Left kidney (tissue), 8 donors: ENCODE measurements around the gene OR4D11. TPM values are rescaled to one million over a fixed set of nuclear protein-coding genes. Genes with fewer than 3 reads are reported as not detected.
"Not testable (repeated sequence)": the region's sequence is repeated elsewhere in the genome, so short reads cannot be mapped to it uniquely, and the experiment has no call there.

Experiments used
- DNase-seq: peaks from one replicate; pipeline ENCODE4 v3.0.0-alpha.2; 2013
- long read RNA-seq, 8 donors: transcript quantifications; one replicate each; lab custom pipeline, GENCODE V29; 2026
- polyA plus RNA-seq: library from polyadenylated mRNA; unstranded; fragments of 120-200 nt; gene quantifications from one replicate; pipeline ENCODE4 v1.2.1, GENCODE V29; 2013; ENCODE audit not compliant: insufficient read length

OR4D11 gene
- not detected for polyA plus RNA-seq
- long read RNA-seq, donor 1 = 0 reads
- long read RNA-seq, donor 2 = 0 reads
- long read RNA-seq, donor 3 = 0 reads
- long read RNA-seq, donor 4 = 0 reads
- long read RNA-seq, donor 5 = 0 reads
- long read RNA-seq, donor 6 = 0 reads
- long read RNA-seq, donor 7 = 0 reads
- long read RNA-seq, donor 8 = 0 reads

- DNase-seq = no peak
Observed at GRCh38 chr11:59503276-59503675, at the start of gene OR4D11. Gene OR4D11 (plus strand): TSS chr11:59503576. CDS start chr11:59503576, 0 bp downstream.

GRCh38 chr11:59456661-59457060, 46.7 kb upstream of the OR4D11 start, which contains the start of gene OR4D6:
Gene OR4D6 (plus strand): TSS chr11:59456961. CDS start chr11:59456961, 0 bp downstream.
- no peak for DNase-seq

DNA sequence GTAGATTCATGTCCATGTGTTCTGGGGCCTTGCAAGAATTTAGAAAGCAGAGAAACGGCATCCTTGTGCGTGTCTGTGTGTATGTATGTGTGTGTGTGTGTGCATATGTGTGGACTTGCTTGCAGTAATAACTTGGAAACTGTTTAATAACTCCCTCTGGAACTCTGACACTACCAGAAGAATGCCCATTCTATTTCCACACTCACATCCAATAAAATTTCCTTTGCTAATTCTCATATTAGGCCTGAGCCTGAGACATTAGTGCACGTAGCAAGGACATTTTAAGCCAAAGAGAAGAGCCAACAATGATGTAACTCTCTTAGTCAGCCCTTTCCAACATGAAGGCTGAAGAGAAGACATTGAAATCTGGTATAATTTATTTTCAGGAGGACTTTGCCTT, 43.5 kb upstream of the OR4D11 start:
- no peak for DNase-seq

DNA sequence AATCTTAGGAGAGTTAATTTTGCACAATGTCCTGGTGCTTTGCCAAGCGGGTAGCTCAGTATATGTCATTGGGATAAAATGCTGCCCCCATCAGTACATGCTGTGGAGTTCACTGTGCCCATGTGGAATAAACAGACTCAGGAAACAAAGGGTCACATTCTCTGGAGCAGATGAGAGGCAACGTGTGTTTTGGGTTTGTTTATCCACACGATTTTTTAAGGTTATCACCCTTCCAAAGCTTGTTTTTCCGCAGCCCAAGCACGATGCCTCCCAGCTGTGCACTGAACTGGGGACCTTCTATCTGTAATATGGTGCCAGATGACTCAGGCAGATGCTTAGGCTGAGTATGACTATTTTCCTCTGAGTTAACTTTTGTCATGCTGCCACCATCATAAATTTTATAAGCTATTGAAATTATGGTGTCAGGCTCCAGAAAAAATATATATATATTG, 40.2 kb upstream of the OR4D11 start:
- peak; percentile 19 for DNase-seq

GRCh38 chr11:59473015-59473414, 30.4 kb upstream of the OR4D11 start, which contains the start of gene OR4D10:
Gene OR4D10 (plus strand): TSS chr11:59473315. CDS start chr11:59477430, 4,115 bp downstream.
- DNase-seq = no peak

DNA sequence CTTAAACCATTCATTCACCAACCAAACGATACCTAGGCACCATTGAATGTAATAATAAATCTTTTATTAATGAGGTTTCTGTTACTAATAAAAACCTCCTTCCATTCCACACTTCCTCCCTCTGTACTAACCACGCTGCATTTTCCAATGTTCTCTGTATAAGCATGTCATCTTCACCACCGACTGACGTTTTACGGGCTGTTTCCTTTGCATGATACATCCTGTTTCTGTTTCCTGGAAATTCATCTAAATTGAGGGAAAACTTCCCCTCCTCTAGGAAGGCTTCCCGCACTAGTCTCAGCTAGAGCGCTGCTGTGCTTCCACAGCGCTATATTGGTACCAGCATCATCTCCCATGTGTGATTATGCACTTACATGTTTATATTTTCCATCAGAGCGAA, 28.2 kb upstream of the OR4D11 start:
- DNase-seq = no peak

GRCh38 chr11:59479906-59480305, 23.5 kb upstream of the OR4D11 start:
- no peak for DNase-seq

DNA sequence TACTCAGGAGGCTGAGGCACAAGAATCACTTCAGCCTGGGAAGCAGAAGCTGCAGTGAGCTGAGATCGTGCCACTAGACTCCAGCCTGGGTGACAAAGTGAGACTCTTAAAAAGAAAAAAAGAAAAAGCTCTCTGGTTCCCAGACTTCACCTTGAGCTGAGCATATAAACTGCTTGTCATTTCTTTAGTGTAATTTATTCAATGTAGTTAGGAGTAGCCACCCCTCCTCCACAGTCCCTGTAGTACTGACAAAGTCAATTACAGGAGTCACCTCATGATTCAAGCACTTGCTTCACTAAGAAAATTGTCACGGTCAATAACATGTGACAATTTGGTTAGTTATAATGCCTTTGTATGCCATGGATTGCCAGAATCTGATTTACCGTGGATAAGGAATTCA, 23.0 kb upstream of the OR4D11 start:
- peak; percentile 1 for DNase-seq

- DNase-seq = no peak
Observed at GRCh38 chr11:59501931-59502330, 1.4 kb upstream of the OR4D11 start.

GRCh38 chr11:59510941-59511589, 7.7 kb downstream of the OR4D11 start, which contains the start of gene OR4D9:
Gene OR4D9 (plus strand): TSS chr11:59511539. CDS start chr11:59514913, 3,374 bp downstream.
- DNase-seq = no peak

DNA sequence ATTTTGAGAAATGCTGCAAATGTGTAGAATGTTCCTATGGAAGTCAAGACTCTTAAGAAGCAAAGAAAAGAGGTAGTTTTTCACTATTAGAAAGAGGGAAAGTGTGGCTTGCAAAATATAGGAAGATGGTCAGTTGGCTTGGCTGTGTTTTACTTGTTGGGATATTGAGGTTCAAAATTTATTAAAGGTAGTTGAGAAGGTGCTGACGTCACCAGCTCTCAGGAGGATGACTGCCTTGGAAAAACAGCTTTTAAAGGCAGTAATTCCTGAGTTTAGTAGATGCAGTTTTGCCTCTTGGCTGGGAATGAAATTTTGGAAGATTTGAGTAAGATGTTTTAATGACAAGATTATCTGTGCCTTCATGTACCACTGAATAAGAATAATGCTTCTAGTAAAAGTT, 8.3 kb downstream of the OR4D11 start:
- DNase-seq = no peak

GRCh38 chr11:59520139-59520538, 16.8 kb downstream of the OR4D11 start:
- not testable (repeated sequence) for DNase-seq

DNA sequence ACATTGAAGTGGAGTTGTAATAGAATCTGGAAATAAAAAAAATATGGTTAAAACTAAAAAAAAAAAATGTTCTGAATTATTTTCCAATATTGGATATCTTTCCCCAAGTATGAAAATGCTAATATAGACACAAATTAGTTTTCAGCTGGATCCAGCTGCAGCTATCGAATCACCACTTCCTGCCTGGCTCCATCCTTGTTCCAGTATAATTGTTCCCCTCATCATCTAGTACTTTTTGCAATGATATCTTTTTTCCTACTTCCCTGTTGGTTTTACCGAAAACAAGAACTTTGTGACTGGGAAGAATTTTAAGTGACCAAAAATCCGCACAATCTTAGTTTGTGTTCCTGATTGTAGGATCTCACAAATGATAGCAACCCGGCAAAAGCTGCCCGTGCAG, 17.4 kb downstream of the OR4D11 start:
- DNase-seq = no peak

DNA sequence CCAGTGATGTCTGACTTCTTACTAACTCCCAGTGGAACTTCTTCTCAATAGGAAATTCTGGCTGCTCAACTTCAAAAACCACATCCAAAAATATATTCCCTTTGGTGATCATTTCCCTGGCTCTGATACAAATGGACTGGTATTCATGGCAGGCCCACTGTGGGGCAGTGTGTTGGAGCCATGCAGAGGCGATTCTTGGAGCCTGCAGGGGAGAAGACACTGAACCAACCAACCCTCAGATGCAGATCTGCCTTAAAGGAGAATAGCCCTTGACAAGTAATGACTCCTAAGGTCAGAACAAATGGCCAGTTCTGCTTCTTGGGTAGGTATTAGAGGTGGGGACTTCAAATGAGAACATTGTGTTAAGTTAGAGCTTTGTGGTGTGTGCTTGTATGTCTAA, 20.2 kb downstream of the OR4D11 start:
- DNase-seq = no peak

DNA sequence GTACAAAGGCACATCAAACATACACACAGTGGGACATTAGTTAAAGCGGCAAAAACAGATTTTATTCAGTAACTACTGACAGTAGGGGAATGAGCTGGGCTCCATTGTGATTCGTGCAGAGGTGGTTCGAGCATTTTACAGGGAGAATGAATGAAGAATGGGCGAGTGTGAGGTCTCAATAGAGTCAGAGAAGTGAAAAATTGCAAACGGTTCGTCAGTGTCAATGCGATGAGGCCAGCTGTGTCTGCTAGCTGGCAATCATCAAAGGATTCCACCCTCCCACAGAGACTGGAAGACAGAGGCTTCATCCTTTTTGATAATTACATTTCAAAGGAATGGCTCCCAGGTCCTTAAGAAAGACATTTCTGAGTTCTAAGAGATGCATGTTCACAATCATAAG, 25.3 kb downstream of the OR4D11 start:
- DNase-seq = no peak

- no peak for DNase-seq
Observed at GRCh38 chr11:59532620-59533019, 29.2 kb downstream of the OR4D11 start.

DNA sequence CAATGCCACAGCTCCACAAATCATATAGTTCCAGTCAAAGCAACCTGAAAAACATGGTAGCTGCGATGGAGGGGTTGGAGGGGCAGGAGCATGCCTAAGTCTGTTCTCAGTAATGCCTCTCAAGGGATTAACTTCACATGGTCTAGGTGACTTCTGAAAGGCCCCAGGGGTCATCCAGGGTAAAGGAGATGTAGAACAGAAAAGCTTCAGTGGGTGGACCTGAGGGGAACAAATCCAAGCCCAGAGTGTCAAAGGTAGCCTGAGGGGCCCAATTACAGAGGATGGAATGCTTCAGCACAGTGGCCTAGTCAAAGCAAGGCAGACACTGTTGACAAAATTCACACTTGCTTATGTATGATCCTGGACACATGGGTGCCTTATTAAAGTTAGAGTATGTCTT, 31.3 kb downstream of the OR4D11 start:
- DNase-seq = no peak

- DNase-seq = no peak
Observed at GRCh38 chr11:59542142-59542810, 38.9 kb downstream of the OR4D11 start.

- not testable (repeated sequence) for DNase-seq
Observed at GRCh38 chr11:59543713-59544112, 40.3 kb downstream of the OR4D11 start.

DNA sequence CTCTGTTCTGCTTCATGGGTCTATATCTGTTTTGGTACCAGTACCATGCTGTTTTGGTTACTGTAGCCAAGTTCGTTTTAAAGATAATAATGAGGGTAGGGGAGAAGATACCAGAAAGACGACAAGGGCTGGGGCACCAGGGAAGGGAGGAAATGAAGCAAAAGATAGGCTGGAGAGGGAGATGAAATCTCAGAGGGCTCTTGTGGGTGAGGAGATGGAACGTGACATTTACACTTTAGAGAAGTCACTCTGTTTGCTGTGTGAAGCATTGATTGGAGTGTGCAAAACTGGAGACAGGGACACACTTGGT, 41.4 kb downstream of the OR4D11 start:
- DNase-seq = no peak

DNA sequence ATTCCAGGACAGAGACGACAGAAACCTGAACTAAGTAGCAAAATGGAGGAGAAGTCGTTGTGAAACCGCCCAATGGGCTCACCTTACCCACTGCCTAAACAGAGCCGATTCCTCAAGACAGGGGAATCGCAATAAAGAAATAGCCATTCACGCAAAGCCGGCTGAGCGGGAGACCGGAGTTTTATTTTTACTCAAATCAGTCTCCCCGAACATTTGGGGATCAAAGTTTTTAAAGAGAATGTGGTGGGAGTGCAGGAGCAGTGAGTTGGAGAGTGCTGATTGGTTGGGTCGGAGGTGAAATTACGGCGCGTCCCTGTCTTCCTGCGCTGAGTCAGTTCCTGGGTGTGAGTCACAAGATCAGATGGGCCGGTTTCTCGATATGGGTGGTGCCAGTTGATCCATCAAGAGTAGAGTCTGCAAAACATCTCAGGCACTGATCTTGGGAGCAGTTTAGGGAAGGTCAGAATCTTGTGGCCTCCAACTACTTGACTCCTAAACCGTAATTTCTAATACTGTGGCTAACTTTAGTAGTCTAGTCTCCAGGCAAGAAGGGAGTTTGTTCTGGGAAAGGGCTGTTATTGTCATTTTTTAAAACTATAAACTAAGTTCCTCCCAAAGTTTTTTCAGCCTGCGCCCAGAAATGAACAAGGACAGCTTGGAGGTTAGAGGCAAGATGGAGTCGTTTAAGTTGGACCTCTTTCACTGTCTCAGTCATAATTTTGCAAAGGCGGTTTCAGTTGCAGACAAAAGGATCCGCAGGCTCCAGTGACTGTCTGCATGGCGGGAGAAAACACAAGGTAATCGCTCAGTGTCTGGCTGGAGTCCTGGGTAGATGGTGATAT, 42.0 kb downstream of the OR4D11 start:
- DNase-seq = no peak

GRCh38 chr11:59547605-59548308, 44.4 kb downstream of the OR4D11 start:
- DNase-seq = not testable (repeated sequence)
